HEK293 (cell line): ENCODE data around the gene DRC7.

Source experiments
- CTCF ChIA-PET: fragments of 350-600 bp; formaldehyde crosslinking; extraction: SDS; loops from one replicate; lab custom pipeline; 2021; ENCODE audit warnings: antibody characterized with exemption; lab: Yijun Ruan, JAX
- POLR2A ChIA-PET: fragments of 300-600 bp; formaldehyde crosslinking; extraction: SDS; loops from one replicate; lab custom pipeline; 2020; ENCODE audit warnings: antibody characterized with exemption, inconsistent platforms; lab: Yijun Ruan, JAX
- H3K27ac ChIP-seq: fragments of 200-500 bp; sonication (Bioruptor generic); 2 replicates; pipeline ENCODE4 v1.5.1; 2014; ENCODE audit warnings: low read depth, low read length, control low read depth, inconsistent platforms; ENCODE audit errors: extremely low read depth
- H3K36me3 ChIP-seq, 2 experiments: fragments of 200-500 bp in 1 of 2; sonication (Bioruptor generic) in 1 of 2; 1 replicate in 1 of 2; 2 replicates in 1 of 2; pipeline ENCODE4 v1.5.1; 2014 to 2017; ENCODE audit warnings: inconsistent platforms in 2 of 2, low read length in 2 of 2; ENCODE audit not compliant: control insufficient read depth in 2 of 2, insufficient read depth in 1 of 2
- H3K4me1 ChIP-seq: fragments of 200-500 bp; sonication (Bioruptor generic); 2 replicates; pipeline ENCODE4 v1.5.1; 2014; ENCODE audit warnings: mild to moderate bottlenecking, low read length, inconsistent platforms; ENCODE audit not compliant: control insufficient read depth, insufficient read depth
- H3K4me3 ChIP-seq: 2 replicates; pipeline ENCODE4 v1.5.1; 2011; ENCODE audit warnings: low read depth, mild to moderate bottlenecking, control low read depth, low read length, moderate library complexity
- H3K9me3 ChIP-seq: fragments of 200-500 bp; sonication (Bioruptor generic); 2 replicates; pipeline ENCODE4 v1.5.1; 2014; ENCODE audit warnings: low read depth, low read length, inconsistent platforms; ENCODE audit not compliant: control insufficient read depth, insufficient read depth
- GFI1B ChIP-seq: fragments of 450-650 bp; formaldehyde crosslinking; IDR thresholded peaks from 2 replicates; pipeline ENCODE4 v1.5.1; 2016; ENCODE audit warnings: missing biosample characterization, missing genetic modification characterization
- HOXC10 ChIP-seq: sonication (generic); formaldehyde crosslinking; IDR thresholded peaks from 2 replicates; pipeline ENCODE4 v1.8.1; 2023; ENCODE audit warnings: mild to moderate bottlenecking, missing genetic modification reagents
- KLF9 ChIP-seq: fragments of 450-650 bp; formaldehyde crosslinking; IDR thresholded peaks from 2 replicates; pipeline ENCODE4 v1.5.1; 2016; ENCODE audit warnings: missing biosample characterization, missing genetic modification characterization, low read depth
- MEIS1 ChIP-seq: sonication (generic); formaldehyde crosslinking; IDR thresholded peaks from 2 replicates; pipeline ENCODE4 v1.8.1; 2022; ENCODE audit warnings: missing genetic modification reagents, mild to moderate bottlenecking, borderline replicate concordance
- RBAK ChIP-seq: fragments of 450-650 bp; formaldehyde crosslinking; IDR thresholded peaks from 2 replicates; pipeline ENCODE4 v1.5.1; 2016; ENCODE audit warnings: missing biosample characterization, missing genetic modification characterization
- REPIN1 ChIP-seq: fragments of 450-650 bp; formaldehyde crosslinking; IDR thresholded peaks from 2 replicates; pipeline ENCODE4 v1.5.1; 2017; ENCODE audit warnings: missing biosample characterization, missing genetic modification characterization, low read depth
- SETDB1 ChIP-seq: IDR thresholded peaks from one replicate; pipeline ENCODE4 v1.6.1; 2017; ENCODE audit warnings: mild to moderate bottlenecking, low read length, moderate library complexity, mixed read lengths; ENCODE audit not compliant: insufficient read length
- SP2 ChIP-seq: fragments of 450-650 bp; formaldehyde crosslinking; IDR thresholded peaks from 2 replicates; pipeline ENCODE4 v1.5.1; 2016; ENCODE audit warnings: missing biosample characterization, missing genetic modification characterization
- WT1 ChIP-seq: fragments of 450-650 bp; formaldehyde crosslinking; IDR thresholded peaks from 2 replicates; pipeline ENCODE4 v1.5.1; 2016; ENCODE audit warnings: missing biosample characterization, missing genetic modification characterization
- ZBTB49 ChIP-seq: fragments of 450-650 bp; formaldehyde crosslinking; IDR thresholded peaks from 2 replicates; pipeline ENCODE4 v1.5.1; 2016; ENCODE audit warnings: missing biosample characterization, missing genetic modification characterization, low read depth
- ZNF112 ChIP-seq: fragments of 450-650 bp; formaldehyde crosslinking; IDR thresholded peaks from 2 replicates; pipeline ENCODE4 v1.5.0; 2017; ENCODE audit warnings: missing biosample characterization, missing genetic modification characterization
- ZNF146 ChIP-seq: fragments of 450-650 bp; formaldehyde crosslinking; IDR thresholded peaks from 2 replicates; pipeline ENCODE4 v1.5.1; 2016; ENCODE audit warnings: missing biosample characterization, missing genetic modification characterization
- ZNF2 ChIP-seq: fragments of 450-650 bp; formaldehyde crosslinking; IDR thresholded peaks from 2 replicates; pipeline ENCODE4 v1.5.1; 2016; ENCODE audit warnings: missing biosample characterization, missing genetic modification characterization
- ZNF341 ChIP-seq: fragments of 450-650 bp; formaldehyde crosslinking; IDR thresholded peaks from 2 replicates; pipeline ENCODE4; 2016; ENCODE audit warnings: low read depth, missing biosample characterization, missing genetic modification characterization
- ZNF426 ChIP-seq: fragments of 450-650 bp; formaldehyde crosslinking; IDR thresholded peaks from 2 replicates; pipeline ENCODE4 v1.5.1; 2017; ENCODE audit warnings: missing biosample characterization, missing genetic modification characterization, mild to moderate bottlenecking, inconsistent platforms, moderate library complexity
- ZNF449 ChIP-seq: fragments of 450-650 bp; formaldehyde crosslinking; IDR thresholded peaks from 2 replicates; pipeline ENCODE4 v1.5.1; 2017; ENCODE audit warnings: missing biosample characterization, mild to moderate bottlenecking, missing genetic modification characterization, moderate library complexity
- ZNF501 ChIP-seq: fragments of 450-650 bp; formaldehyde crosslinking; IDR thresholded peaks from 2 replicates; pipeline ENCODE4 v1.5.1; 2016; ENCODE audit warnings: missing biosample characterization, missing genetic modification characterization
- ZNF513 ChIP-seq: fragments of 450-650 bp; IDR thresholded peaks from 2 replicates; pipeline ENCODE4 v1.5.1; 2018; ENCODE audit warnings: missing biosample characterization, missing genetic modification characterization
- ZNF585B ChIP-seq: fragments of 450-650 bp; formaldehyde crosslinking; IDR thresholded peaks from 2 replicates; pipeline ENCODE4 v1.5.1; 2016; ENCODE audit warnings: missing biosample characterization, missing genetic modification characterization
- ZNF658 ChIP-seq: fragments of 450-650 bp; formaldehyde crosslinking; IDR thresholded peaks from 2 replicates; pipeline ENCODE4; 2016; ENCODE audit warnings: missing biosample characterization, missing genetic modification characterization
- ZNF664 ChIP-seq: fragments of 450-650 bp; formaldehyde crosslinking; IDR thresholded peaks from 2 replicates; pipeline ENCODE4 v1.5.1; 2016; ENCODE audit warnings: missing biosample characterization, missing genetic modification characterization
- ZNF707 ChIP-seq: fragments of 450-650 bp; formaldehyde crosslinking; IDR thresholded peaks from 2 replicates; pipeline ENCODE4 v1.5.1; 2016; ENCODE audit warnings: missing biosample characterization, missing genetic modification characterization
- ZNF785 ChIP-seq: fragments of 450-650 bp; formaldehyde crosslinking; IDR thresholded peaks from 2 replicates; pipeline ENCODE4 v1.5.1; 2016; ENCODE audit warnings: missing biosample characterization, missing genetic modification characterization

Gene DRC7

GRCh38 chr16:57732037-57732436, 37.4 kb downstream of the DRC7 start:
- CTCF ChIA-PET: interaction anchor here (0.6 to 0.7 kb wide), 2 partner anchors 93 to 394 kb away, joined by 3 to 5 read pairs; no protein-coding TSS in a partner anchor

GRCh38 chr16:57732714-57733113, 38.1 kb downstream of the DRC7 start:
- ChIA-PET CTCF (no interaction called here), POLR2A (no interaction called here)
- H3K4me1 ChIP-seq: peaks cover 6% of the 10 kb centered on the region; the same call in 1 of the 2 replicates
- no peak overlapping the region for H3K4me3 ChIP-seq
- no peaks in the 10 kb centered on the region for H3K9me3 ChIP-seq
- H3K36me3 ChIP-seq: peaks cover 0 to 8% of the 10 kb centered on the region in 2 experiments; a peak in 1 of 3 replicates
- TF ChIP-seq KLF9 (tag by site-specific recombination) (no peak), ZNF658 (tag by site-specific recombination) (no peak), ZNF664 (tag by site-specific recombination) (no peak), SETDB1 (peak; percentile 44), ZBTB49 (no peak), RBAK (no peak)
- H3K27ac ChIP-seq: no peak overlapping the region

More at GRCh38 chr16:57732037-57732436, 37.4 kb downstream of the DRC7 start:
- no peaks in the 10 kb centered on the region for H3K9me3 ChIP-seq
- no peak overlapping the region for H3K27ac ChIP-seq
- TF ChIP-seq ZNF585B (tag by site-specific recombination) (no peak), REPIN1 (tag by site-specific recombination) (no peak), ZNF2 (tag by site-specific recombination) (no peak), MEIS1 (CRISPR knock-in tag) (no peak), ZNF426 (tag by site-specific recombination) (no peak), GFI1B (no peak), SP2 (no peak), ZNF513 (tag by site-specific recombination) (no peak), ZNF146 (tag by site-specific recombination) (no peak), ZNF449 (tag by site-specific recombination) (no peak), SETDB1 (no peak), WT1 (tag by site-specific recombination) (no peak), HOXC10 (CRISPR knock-in tag) (no peak), ZNF707 (tag by site-specific recombination) (no peak), ZNF785 (tag by site-specific recombination) (no peak), ZNF112 (tag by site-specific recombination) (no peak), ZNF501 (tag by site-specific recombination) (no peak), ZNF341 (tag by site-specific recombination) (no peak)
- H3K4me1 ChIP-seq: peaks cover 4% of the 10 kb centered on the region; the same call in 1 of the 2 replicates
- no peak overlapping the region for H3K4me3 ChIP-seq
- POLR2A ChIA-PET: no interaction called here
- H3K36me3 ChIP-seq: peaks cover 0 to 1% of the 10 kb centered on the region in 2 experiments; a peak in 1 of 3 replicates
